ENCODE results near the gene ZNF598. TPM values are rescaled to one million over a fixed set of nuclear protein-coding genes. Genes with fewer than 3 reads are reported as not detected.

Gene ZNF598
- total and polyA plus RNA-seq, 2 of the 13 experiments (the other 11 are each of a cell fraction or from before 2014, with no cell fraction given): 13.5 to 14.2 TPM

DNA sequence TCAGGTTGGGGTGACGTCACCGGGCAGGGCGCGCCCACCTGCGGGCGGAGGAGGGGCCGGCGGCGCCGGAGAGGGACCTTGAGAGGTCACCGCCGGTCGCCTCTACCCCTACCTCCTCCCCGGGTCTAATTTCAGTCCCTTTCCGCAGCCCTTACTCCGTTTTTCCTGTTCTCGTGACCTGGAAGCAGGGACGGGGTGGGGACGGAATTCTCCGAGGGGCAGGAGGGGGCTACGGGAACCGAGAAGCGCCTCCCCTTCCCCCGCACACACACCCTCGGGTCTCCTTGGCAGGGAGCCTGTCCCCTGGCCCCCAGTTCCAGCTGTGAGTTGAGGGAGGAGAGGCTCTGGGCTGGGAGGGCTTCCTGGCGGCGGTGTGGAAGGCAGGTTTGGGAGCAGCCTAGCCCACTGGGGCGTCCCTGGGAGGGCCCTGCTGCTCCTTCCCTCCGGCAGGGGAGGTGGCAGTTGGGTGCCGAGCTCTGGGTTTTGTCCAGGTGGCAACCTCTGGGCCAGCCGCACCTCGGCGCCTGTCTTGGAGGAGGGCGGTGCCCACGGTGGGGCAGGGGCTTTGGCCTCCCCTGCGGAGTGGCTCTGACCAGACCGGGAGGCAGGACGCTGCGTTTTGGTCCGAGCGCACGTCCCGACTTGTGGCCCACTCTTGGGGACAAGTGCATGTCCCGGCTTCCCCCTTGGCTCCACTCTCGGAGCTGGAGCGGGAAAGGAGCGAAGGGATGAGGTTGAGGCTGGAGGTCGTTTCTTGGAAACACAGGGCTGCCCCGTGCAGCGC, 19.1 kb downstream of the ZNF598 start (continued):
- TF ChIP-seq RERE (CRISPR knock-in tag; IDR thresholded peaks at IDR 0.05; ENCODE audit: low read depth) (no peak), KAT2B (IDR thresholded peaks at IDR 0.05; ENCODE audit: borderline replicate concordance, low read depth, low read length) (no peak), EHMT2 (IDR thresholded peaks at IDR 0.05; ENCODE audit: borderline replicate concordance, low read depth, low read length) (no peak), ZNF224 (CRISPR knock-in tag; IDR thresholded peaks at IDR 0.05) (no peak), ZC3H13 (CRISPR knock-in tag; IDR thresholded peaks at IDR 0.05) (no peak), SETDB1 (CRISPR knock-in tag; IDR thresholded peaks at IDR 0.05; ENCODE audit: borderline replicate concordance) (no peak), AGO1 (IDR thresholded peaks at IDR 0.05; ENCODE audit: low read depth, low read length, poor library complexity, severe bottlenecking) (no peak), ZNF10 (CRISPR knock-in tag; IDR thresholded peaks at IDR 0.05; ENCODE audit: borderline replicate concordance, low read depth) (no peak), REPIN1 (CRISPR knock-in tag; IDR thresholded peaks at IDR 0.05; ENCODE audit: borderline replicate concordance, low read depth) (no peak), SMARCC2 (IDR thresholded peaks at IDR 0.05) (no peak), THRA (CRISPR knock-in tag; IDR thresholded peaks at IDR 0.05; ENCODE audit: borderline replicate concordance) (no peak), ZNF383 (CRISPR knock-in tag; IDR thresholded peaks at IDR 0.05; ENCODE audit: borderline replicate concordance) (no peak), ZNF205 (CRISPR knock-in tag; IDR thresholded peaks at IDR 0.05) (no peak), ZNF30 (CRISPR knock-in tag; IDR thresholded peaks at IDR 0.05) (no peak), ZFX (CRISPR knock-in tag; IDR thresholded peaks at IDR 0.05; ENCODE audit: low read depth) (no peak), NR2F1 (CRISPR knock-in tag; IDR thresholded peaks at IDR 0.05) (0 out of 4 replicates have a peak, but pooled peaks of 1 of the 2 experiments have one; percentile 24), MNT (IDR thresholded peaks at IDR 0.05) (no peak)
- TF ChIP-seq, protein P1, sequence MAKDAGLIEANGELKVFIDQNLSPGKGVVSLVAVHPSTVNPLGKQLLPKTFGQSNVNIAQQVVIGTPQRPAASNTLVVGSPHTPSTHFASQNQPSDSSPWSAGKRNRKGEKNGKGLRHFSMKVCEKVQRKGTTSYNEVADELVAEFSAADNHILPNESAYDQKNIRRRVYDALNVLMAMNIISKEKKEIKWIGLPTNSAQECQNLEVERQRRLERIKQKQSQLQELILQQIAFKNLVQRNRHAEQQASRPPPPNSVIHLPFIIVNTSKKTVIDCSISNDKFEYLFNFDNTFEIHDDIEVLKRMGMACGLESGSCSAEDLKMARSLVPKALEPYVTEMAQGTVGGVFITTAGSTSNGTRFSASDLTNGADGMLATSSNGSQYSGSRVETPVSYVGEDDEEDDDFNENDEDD (CRISPR knock-in tag; IDR thresholded peaks at IDR 0.05; ENCODE audit: borderline replicate concordance): no peak

All from HepG2 (cell line).